Lower leg skin (tissue), 4 donors: Measurements from ENCODE around the gene DYNC1I2. TPM values are rescaled to one million over a fixed set of nuclear protein-coding genes. Genes with fewer than 3 reads are reported as not detected.
"Not testable (repeated sequence)": the region's sequence is repeated elsewhere in the genome, so short reads cannot be mapped to it uniquely, and the experiment has no call there.

Experiments
- DNase-seq, 2 donors: peaks; one replicate each; pipeline ENCODE4 v3.0.0-alpha.2; 2019; ENCODE audit warnings: low spot score in 2 of 2
- H3K4me3 ChIP-seq: fragments of 200-600 bp; sonication (generic); 2 replicates; pipeline ENCODE4 v1.5.1; 2017; ENCODE audit warnings: mild to moderate bottlenecking, low read depth; ENCODE audit not compliant: poor library complexity, severe bottlenecking
- CTCF ChIP-seq, 3 donors: fragments of 450-650 bp; IDR thresholded peaks; one replicate each; pipeline ENCODE4 v1.5.1; 2016; ENCODE audit warnings: antibody characterized with exemption in 3 of 3, mild to moderate bottlenecking in 3 of 3, moderate library complexity in 2 of 3
- POLR2A ChIP-seq, 2 donors: fragments of 450-650 bp; IDR thresholded peaks; one replicate each; pipeline ENCODE4 v1.6.1; 2016 to 2017; ENCODE audit warnings: antibody characterized with exemption in 2 of 2, mild to moderate bottlenecking in 1 of 2, moderate library complexity in 1 of 2
- WGBS, 2 donors: methylation state at CpG; one replicate each; pipeline ENCODE4 v1.1.5; 2018; 5-methylcytosine and 5-hydroxymethylcytosine counted together
- intact Hi-C: fragments of 100-400 bp; cut with DNase I; formaldehyde crosslinking; loops from one replicate; pipeline ENCODE4 v1.15.0; 2023; ENCODE audit warnings: low total_unique reads
- total RNA-seq, 4 donors: library from RNA; depleted of rRNA; stranded (reverse); fragments of >200 nt; gene quantifications; one replicate each; pipeline ENCODE4 v1.1.0, GENCODE V29; 2016

Gene DYNC1I2
- total RNA-seq, 4 donors from 2014 or later, result 74.8 to 87.8 (median 80.0) TPM

- 88 to 90% methylated on average over 1 of the region's 1 CpG for WGBS, 2 donors
- intact Hi-C loops, result no loop called here
- no peak for TF ChIP-seq CTCF (IDR thresholded peaks at IDR 0.05)
- TF ChIP-seq POLR2A (IDR thresholded peaks at IDR 0.05), result no peak
- no peak overlapping the region for H3K4me3 ChIP-seq
- no peak for DNase-seq
These were observed 57.9 kb downstream of the DYNC1I2 start for GRCh38 chr2:171745141-171745540.

DNA sequence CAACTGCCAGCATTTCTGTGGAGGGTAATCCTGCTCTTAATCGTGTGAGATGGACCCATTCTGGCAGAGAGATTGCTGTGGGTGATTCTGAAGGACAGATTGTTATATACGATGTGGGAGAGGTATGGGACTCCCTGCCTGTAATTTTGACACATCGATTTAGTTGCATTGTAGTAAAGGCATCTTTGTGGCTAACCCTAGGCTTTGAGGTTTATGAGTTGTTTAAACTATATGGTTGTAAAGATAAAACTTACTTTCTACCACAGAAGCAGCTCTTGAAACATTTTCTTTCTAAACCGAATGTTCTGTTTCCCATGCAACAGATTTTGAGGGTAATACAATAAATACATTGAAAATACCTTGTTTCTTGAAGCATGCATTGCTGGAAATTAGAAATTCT, 58.5 kb downstream of the DYNC1I2 start:
- TF ChIP-seq CTCF (IDR thresholded peaks at IDR 0.05) (no peak), POLR2A (IDR thresholded peaks at IDR 0.05) (no peak)
- intact Hi-C loops, result no loop called here
- H3K4me3 ChIP-seq, result no peak overlapping the region
- DNase-seq, result no peak
- 89 to 90% methylated on average over 4 of the region's 4 CpGs for WGBS, 2 donors

DNA sequence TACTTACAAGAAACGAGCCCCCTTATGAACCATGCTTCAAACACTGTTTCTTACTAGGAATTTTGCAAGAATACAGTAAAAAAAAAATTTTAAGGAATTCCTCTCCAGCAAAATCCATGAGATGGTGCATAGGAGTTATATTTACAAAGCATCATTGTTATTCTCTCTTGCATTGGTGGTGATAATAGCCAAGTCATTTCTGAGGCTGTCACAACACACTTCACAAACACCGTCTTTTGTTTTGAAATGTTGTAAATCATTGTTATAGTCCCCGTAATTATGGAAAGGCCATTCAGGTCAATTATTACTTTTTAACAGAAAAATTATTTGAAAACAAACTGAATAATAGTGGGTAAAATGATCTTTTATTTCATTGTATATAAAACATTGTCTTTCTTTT, 60.1 kb downstream of the DYNC1I2 start:
- no peak overlapping the region for H3K4me3 ChIP-seq
- intact Hi-C loops, result no loop called here
- TF ChIP-seq POLR2A (IDR thresholded peaks at IDR 0.05), result no peak
- TF ChIP-seq CTCF (IDR thresholded peaks at IDR 0.05), result no peak
- 89% methylated on average over 3 of the region's 3 CpGs for WGBS, 2 donors
- no peak for DNase-seq

DNA sequence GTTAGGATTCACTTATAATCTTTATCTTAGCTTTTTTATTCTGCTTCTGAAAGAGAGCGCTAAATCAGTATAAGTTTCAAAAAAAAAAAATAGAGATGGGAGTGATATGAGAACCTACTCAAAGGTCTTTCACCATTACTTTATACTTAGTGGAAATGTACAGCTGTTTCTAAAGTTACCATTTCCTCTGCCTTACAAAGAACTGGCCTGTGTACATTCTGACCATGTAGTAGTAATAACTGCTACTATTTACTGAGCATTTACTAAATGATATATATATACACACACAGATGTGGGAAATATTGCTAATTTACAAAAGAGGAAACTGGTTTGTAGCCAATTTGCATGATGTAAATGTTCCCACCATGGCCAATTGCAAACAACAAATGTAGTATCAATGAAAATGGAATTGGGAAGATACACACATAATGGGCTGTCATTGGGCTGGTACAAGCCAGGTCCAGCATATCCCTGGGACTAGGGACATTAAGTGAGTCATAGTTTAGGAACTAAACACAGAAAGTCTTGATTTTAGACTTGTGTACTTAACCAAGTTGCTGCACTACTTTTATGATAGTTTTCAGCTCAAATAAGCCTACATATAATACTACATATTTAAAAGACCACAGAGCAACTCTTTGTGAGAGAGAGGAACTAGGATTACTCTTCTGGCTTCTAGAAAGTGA, 67.1 kb downstream of the DYNC1I2 start:
- TF ChIP-seq CTCF (IDR thresholded peaks at IDR 0.05) (no peak), POLR2A (IDR thresholded peaks at IDR 0.05) (no peak)
- 98 to 100% methylated on average over 1 of the region's 1 CpG for WGBS, 2 donors

GRCh38 chr2:171758762-171759161, 71.5 kb downstream of the DYNC1I2 start:
- H3K4me3 ChIP-seq, DNase-seq, intact Hi-C loops: not testable (repeated sequence)
- 97 to 100% methylated on average over 1 of the region's 1 CpG for WGBS, 2 donors

More for the DNA sequence above, 67.1 kb downstream of the DYNC1I2 start:
- no peak overlapping the region for H3K4me3 ChIP-seq
- intact Hi-C loops, result no loop called here
- no peak for DNase-seq

DNA sequence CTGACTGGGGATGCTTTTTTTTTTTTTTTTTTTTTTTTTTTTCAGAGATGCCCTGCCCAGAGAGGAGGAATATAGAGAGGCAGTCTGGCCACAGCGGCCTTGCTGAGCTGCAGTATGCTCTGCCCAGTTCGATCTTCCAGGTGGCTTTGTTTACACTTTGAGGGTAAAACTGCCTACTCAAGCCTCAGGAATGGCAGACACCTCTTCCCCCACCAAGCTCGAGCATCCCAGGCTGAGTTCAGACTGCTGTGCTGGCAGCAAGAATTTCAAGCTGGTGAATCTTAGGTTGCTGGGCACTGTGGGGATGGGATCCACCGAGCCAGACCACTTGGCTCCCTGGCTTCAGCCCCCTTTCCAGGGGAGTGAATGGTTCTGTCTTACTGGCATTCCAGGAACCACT, 73.9 kb downstream of the DYNC1I2 start:
- 88 to 93% methylated on average over 4 of the region's 4 CpGs for WGBS, 2 donors
- H3K4me3 ChIP-seq, intact Hi-C loops, DNase-seq: not testable (repeated sequence)
